ENCODE measurements around the gene MAPK10. TPM values are rescaled to one million over a fixed set of nuclear protein-coding genes. Genes with fewer than 3 reads are reported as not detected.

Gene MAPK10
- total RNA-seq, 4 donors from 2014 or later = 4.1 to 50.0 (median 9.4) TPM

DNA sequence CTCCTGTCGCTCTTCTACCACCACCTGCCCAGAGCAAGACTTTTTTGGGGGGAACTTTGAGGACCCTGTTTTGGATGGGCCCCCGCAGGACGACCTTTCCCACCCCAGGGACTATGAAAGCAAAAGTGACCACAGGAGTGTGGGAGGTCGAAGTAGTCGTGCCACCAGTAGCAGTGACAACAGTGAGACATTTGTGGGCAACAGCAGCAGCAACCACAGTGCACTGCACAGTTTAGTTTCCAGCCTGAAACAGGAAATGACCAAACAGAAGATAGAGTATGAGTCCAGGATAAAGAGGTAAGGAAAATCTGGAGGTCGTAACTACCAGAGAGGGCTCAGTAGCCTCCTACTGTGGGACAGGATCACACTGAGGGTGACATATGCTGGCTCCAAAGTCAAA is 364.5 kb downstream of the MAPK10 start:
- no peak overlapping the region for H3K4me3 ChIP-seq
- in situ Hi-C loops (cut with MboI; ENCODE audit: low pct_ligation_motif_present in 1 of 4, low pct_unique_long_range_greater_than_20kb in 1 of 4, low sequenced_read_pairs in 3 of 4) (no loop called here), intact Hi-C loops (cut with DNase I; ENCODE audit: low total_unique reads) (no loop called here)
- H3K36me3 ChIP-seq = peaks cover 0 to 3% (median 0%) of the 10 kb centered on the region in 4 donors
- no peak for DNase-seq
- TF ChIP-seq, protein P1, sequence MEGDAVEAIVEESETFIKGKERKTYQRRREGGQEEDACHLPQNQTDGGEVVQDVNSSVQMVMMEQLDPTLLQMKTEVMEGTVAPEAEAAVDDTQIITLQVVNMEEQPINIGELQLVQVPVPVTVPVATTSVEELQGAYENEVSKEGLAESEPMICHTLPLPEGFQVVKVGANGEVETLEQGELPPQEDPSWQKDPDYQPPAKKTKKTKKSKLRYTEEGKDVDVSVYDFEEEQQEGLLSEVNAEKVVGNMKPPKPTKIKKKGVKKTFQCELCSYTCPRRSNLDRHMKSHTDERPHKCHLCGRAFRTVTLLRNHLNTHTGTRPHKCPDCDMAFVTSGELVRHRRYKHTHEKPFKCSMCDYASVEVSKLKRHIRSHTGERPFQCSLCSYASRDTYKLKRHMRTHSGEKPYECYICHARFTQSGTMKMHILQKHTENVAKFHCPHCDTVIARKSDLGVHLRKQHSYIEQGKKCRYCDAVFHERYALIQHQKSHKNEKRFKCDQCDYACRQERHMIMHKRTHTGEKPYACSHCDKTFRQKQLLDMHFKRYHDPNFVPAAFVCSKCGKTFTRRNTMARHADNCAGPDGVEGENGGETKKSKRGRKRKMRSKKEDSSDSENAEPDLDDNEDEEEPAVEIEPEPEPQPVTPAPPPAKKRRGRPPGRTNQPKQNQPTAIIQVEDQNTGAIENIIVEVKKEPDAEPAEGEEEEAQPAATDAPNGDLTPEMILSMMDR (IDR thresholded peaks at IDR 0.05) = no peak
- no peak for TF ChIP-seq POLR2AphosphoS5 (IDR thresholded peaks at IDR 0.05)
- TF ChIP-seq EP300 (IDR thresholded peaks at IDR 0.05; ENCODE audit: low read depth) = no peak
- TF ChIP-seq POLR2A (IDR thresholded peaks at IDR 0.05) = no peak
- H3K27me3 ChIP-seq = no peaks in the 10 kb centered on the region
- no peaks in the 10 kb centered on the region for H3K9me3 ChIP-seq
- H3K4me1 ChIP-seq = no peaks in the 10 kb centered on the region
- H3K27ac ChIP-seq = no peak overlapping the region
- WGBS, 2 donors (ENCODE audit: low coverage in 1 of 2) = 80 to 85% methylated on average over 1 to 6 of the region's 6 CpGs

DNA sequence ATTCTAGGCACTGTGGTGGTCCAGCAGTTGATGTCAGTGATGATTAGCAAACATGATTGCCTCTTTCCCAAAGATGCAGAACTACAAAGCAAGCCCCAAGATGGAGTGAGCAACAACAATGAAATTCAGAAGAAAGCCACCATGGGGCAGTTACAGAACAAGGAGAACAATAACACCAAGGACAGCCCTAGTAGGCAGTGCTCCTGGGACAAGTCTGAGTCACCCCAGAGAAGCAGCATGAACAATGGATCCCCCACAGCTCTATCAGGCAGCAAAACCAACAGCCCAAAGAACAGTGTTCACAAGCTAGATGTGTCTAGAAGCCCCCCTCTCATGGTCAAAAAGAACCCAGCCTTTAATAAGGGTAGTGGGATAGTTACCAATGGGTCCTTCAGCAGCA is 365.3 kb downstream of the MAPK10 start:
- Histone ChIP-seq H3K36me3 (peaks cover 0 to 3% (median 0%) of the 10 kb centered on the region in 4 donors), H3K4me1 (no peaks in the 10 kb centered on the region), H3K9me3 (no peaks in the 10 kb centered on the region), H3K4me3 (no peak overlapping the region), H3K27me3 (no peaks in the 10 kb centered on the region), H3K27ac (no peak overlapping the region)
- intact Hi-C loops (cut with DNase I; ENCODE audit: low total_unique reads) = no loop called here
- DNase-seq = no peak
- TF ChIP-seq POLR2AphosphoS5 (IDR thresholded peaks at IDR 0.05) = no peak
- in situ Hi-C loops (cut with MboI; ENCODE audit: low pct_ligation_motif_present in 1 of 4, low pct_unique_long_range_greater_than_20kb in 1 of 4, low sequenced_read_pairs in 3 of 4) = no loop called here

DNA sequence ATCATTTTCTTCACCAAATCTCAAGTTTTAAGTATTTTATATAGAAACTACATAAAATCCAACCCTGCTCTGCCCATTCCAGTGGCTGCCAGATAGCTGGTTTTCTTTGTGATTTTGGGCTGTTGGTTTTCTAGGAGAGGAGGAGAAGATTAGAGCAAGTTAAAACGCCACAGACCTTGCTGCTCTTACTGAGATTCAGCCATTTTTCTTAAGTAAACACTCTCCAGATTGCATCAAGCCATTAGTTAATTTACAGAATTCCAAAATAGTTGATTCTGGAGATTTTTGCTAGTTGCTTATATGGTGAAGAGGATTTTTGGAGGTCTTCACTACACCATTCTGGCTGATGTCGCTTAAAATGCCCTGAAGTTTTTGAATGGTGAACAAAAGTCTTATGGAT is 366.2 kb downstream of the MAPK10 start:
- 89 to 95% methylated on average over 2 of the region's 2 CpGs for WGBS, 2 donors (ENCODE audit: low coverage in 1 of 2)
- peaks cover 0 to 3% (median 0%) of the 10 kb centered on the region in 4 donors for H3K36me3 ChIP-seq
- no peaks in the 10 kb centered on the region for H3K4me1 ChIP-seq
- no peaks in the 10 kb centered on the region for H3K27me3 ChIP-seq
- TF ChIP-seq POLR2A (IDR thresholded peaks at IDR 0.05) (no peak), EP300 (IDR thresholded peaks at IDR 0.05; ENCODE audit: low read depth) (no peak), POLR2AphosphoS5 (IDR thresholded peaks at IDR 0.05) (no peak)
- TF ChIP-seq, protein P1 (IDR thresholded peaks at IDR 0.05) = no peak
- intact Hi-C loops (cut with DNase I; ENCODE audit: low total_unique reads) (no loop called here), in situ Hi-C loops (cut with MboI; ENCODE audit: low pct_ligation_motif_present in 1 of 4, low pct_unique_long_range_greater_than_20kb in 1 of 4, low sequenced_read_pairs in 3 of 4) (no loop called here)
- DNase-seq = no peak
- no peak overlapping the region for H3K4me3 ChIP-seq
- H3K27ac ChIP-seq = no peak overlapping the region
- H3K9me3 ChIP-seq = no peaks in the 10 kb centered on the region

DNA sequence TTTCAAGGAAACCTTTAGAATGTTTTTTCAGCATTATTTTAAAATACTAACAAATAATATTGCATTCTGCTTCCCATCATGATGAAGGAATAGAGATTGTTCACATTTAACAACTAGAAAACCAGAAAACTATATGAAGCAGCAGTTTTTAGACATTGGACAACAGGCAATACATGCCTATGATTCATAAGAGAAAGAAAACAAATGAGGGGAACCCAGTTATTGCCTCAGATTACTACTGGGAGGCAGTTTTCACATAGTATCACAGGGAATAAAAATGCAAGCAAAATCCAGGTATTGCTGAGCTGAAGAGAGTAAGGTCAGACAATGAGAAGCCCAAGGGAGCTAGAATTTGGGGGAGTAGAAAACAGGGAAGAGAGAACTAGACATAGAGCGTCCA is 373.6 kb downstream of the MAPK10 start:
- in situ Hi-C loops (cut with MboI; ENCODE audit: low pct_ligation_motif_present in 1 of 4, low pct_unique_long_range_greater_than_20kb in 1 of 4, low sequenced_read_pairs in 3 of 4) (no loop called here), intact Hi-C loops (cut with DNase I; ENCODE audit: low total_unique reads) (no loop called here)
- Histone ChIP-seq H3K27me3 (no peaks in the 10 kb centered on the region), H3K9me3 (no peaks in the 10 kb centered on the region), H3K36me3 (no peaks in the 10 kb centered on the region), H3K4me3 (no peak overlapping the region), H3K27ac (no peak overlapping the region), H3K4me1 (no peaks in the 10 kb centered on the region)
- 100% methylated on average over 1 of the region's 1 CpG for WGBS, 2 donors (ENCODE audit: low coverage in 1 of 2)
- no peak for DNase-seq
- TF ChIP-seq POLR2AphosphoS5 (IDR thresholded peaks at IDR 0.05) (no peak), EP300 (IDR thresholded peaks at IDR 0.05; ENCODE audit: low read depth) (no peak), POLR2A (IDR thresholded peaks at IDR 0.05) (no peak)
- TF ChIP-seq, protein P1 (IDR thresholded peaks at IDR 0.05) = no peak

DNA sequence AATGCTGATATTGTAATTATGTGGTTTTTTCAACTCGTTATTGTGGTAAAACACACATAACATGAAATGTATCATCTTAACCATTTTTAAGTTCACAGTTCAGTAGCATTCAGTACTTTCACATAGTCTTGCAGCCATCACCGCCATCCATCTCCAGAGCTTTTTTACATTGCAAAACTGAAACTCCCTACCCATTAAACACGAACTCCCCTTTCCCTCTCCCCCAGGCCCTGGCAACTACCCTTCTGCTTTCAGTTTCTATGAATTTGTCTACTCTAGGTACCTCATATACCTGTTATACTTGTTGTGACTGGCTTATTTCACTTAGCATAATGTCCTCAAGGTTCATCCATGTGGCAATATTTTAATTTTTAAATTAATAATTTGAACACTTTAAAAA is 380.6 kb downstream of the MAPK10 start:
- Histone ChIP-seq H3K27me3 (no peaks in the 10 kb centered on the region), H3K4me3 (no peak overlapping the region), H3K4me1 (no peaks in the 10 kb centered on the region), H3K27ac (no peak overlapping the region), H3K9me3 (no peaks in the 10 kb centered on the region), H3K36me3 (no peaks in the 10 kb centered on the region)
- in situ Hi-C loops (cut with MboI; ENCODE audit: low pct_ligation_motif_present in 1 of 4, low pct_unique_long_range_greater_than_20kb in 1 of 4, low sequenced_read_pairs in 3 of 4) = no loop called here
- intact Hi-C loops (cut with DNase I; ENCODE audit: low total_unique reads) = no loop called here
- TF ChIP-seq EP300 (IDR thresholded peaks at IDR 0.05; ENCODE audit: low read depth) (no peak), POLR2A (IDR thresholded peaks at IDR 0.05) (no peak), POLR2AphosphoS5 (IDR thresholded peaks at IDR 0.05) (no peak)
- TF ChIP-seq, protein P1 (IDR thresholded peaks at IDR 0.05) = no peak
- WGBS, 2 donors (ENCODE audit: low coverage in 1 of 2) = 82 to 100% methylated on average over 1 to 3 of the region's 3 CpGs
- DNase-seq = no peak
